Right lobe of liver (tissue), 6 donors: ENCODE measurements around the gene PM20D1. TPM values are rescaled to one million over a fixed set of nuclear protein-coding genes. Genes with fewer than 3 reads are reported as not detected.

ENCODE experiments used
- ATAC-seq, 4 donors: fragments of 200-7000 bp; cut with Tn5 transposase; one replicate each; pipeline ENCODE4 v1.9.1; 2020; ENCODE audit warnings: mild to moderate bottlenecking in 4 of 4, moderate library complexity in 4 of 4
- DNase-seq, 3 donors: peaks; one replicate each; pipeline ENCODE4 v3.0.0-alpha.2; 2020
- H3K27ac ChIP-seq, 3 donors: fragments of 200-600 bp; one replicate each; pipeline ENCODE4 v1.8.0; 2022
- H3K27me3 ChIP-seq, 2 donors: fragments of 200-600 bp; one replicate each; pipeline ENCODE4 v1.8.0; 2022
- H3K36me3 ChIP-seq, 4 donors: fragments of 200-600 bp; sonication (generic) in 1 of 4; one replicate each; pipeline versions ENCODE4 v1.5.1 to v1.8.0; 2017 to 2022; ENCODE audit warnings: control low read depth in 1 of 4
- H3K4me1 ChIP-seq, 4 donors: fragments of 200-600 bp; sonication (generic) in 1 of 4; one replicate each; pipeline versions ENCODE4 v1.5.1 to v1.8.0; 2017 to 2022; ENCODE audit warnings: control low read depth in 1 of 4
- H3K4me3 ChIP-seq, 3 donors: fragments of 200-600 bp; one replicate each; pipeline ENCODE4 v1.8.0; 2022
- H3K9me3 ChIP-seq, 4 donors: fragments of 200-600 bp; sonication (generic) in 1 of 4; one replicate each; pipeline versions ENCODE4 v1.5.1 to v1.8.0; 2017 to 2022; ENCODE audit warnings: control low read depth in 1 of 4
- CTCF ChIP-seq, 4 donors: fragments of 200-600 bp in 3 of 4; fragments of 450-650 bp in 1 of 4; IDR thresholded peaks; one replicate each; pipeline versions ENCODE4 v1.5.1 to v1.8.0; 2016 to 2022; ENCODE audit warnings: antibody characterized with exemption in 4 of 4, mild to moderate bottlenecking in 2 of 4
- POLR2A ChIP-seq: fragments of 450-650 bp; IDR thresholded peaks from one replicate; pipeline ENCODE4 v1.6.1; 2017; ENCODE audit warnings: antibody characterized with exemption, mild to moderate bottlenecking
- WGBS: methylation state at CpG from one replicate; pipeline ENCODE4 v1.1.6; 2018; ENCODE audit warnings: low coverage, low lambda C conversion rate; ENCODE audit not compliant: insufficient coverage; ENCODE audit errors: missing lambda C conversion rate; 5-methylcytosine and 5-hydroxymethylcytosine counted together
- intact Hi-C, 2 donors: fragments of 100-400 bp; cut with DNase I; formaldehyde crosslinking; loops; one replicate each; pipeline versions ENCODE4 v1.11.2 to v1.14.1; 2022
- total RNA-seq, 6 experiments: library from RNA; depleted of rRNA in 2 of 6; stranded (reverse); fragments of >200 nt in 2 of 6; fragmentation: NEBNext Ultra II Directional in 3 of 6; extraction: Animal tissue kit (Norgen Biotek cat#: 25700) in 3 of 6; gene quantifications; one replicate each; pipeline versions ENCODE4 v1.1.0 to v1.2.4, GENCODE V29; 2016 to 2023
- donor health status: DM: no; HTN: yes; CAD: no.
- donor health status: DM: no; HTN: no; CAD: no.
- donor health status: DM: no; HTN: no; CAD: no.
- donor health status: DM: no; HTN: yes; CAD: no.
- donor health status: DM: no; HTN: yes; CAD: no.

The PM20D1 gene
- total RNA-seq, 6 experiments from 2014 or later: 0.12 to 0.42 (median 0.15) TPM; not detected in 2

GRCh38 chr1:205852969-205853368 lies 3.0 kb upstream of the PM20D1 start:
- H3K4me1 ChIP-seq: no peaks in the 10 kb centered on the region
- ATAC-seq: no peak
- no peaks in the 10 kb centered on the region for H3K36me3 ChIP-seq
- H3K4me3 ChIP-seq: no peak overlapping the region
- H3K27ac ChIP-seq: no peak overlapping the region
- TF ChIP-seq CTCF (IDR thresholded peaks at IDR 0.05) (no peak), POLR2A (no peak)
- H3K9me3 ChIP-seq: no peaks in the 10 kb centered on the region
- H3K27me3 ChIP-seq: no peaks in the 10 kb centered on the region
- DNase-seq: no peak
- intact Hi-C loops: no loop called here

- Histone ChIP-seq H3K4me3 (no peak overlapping the region), H3K27me3 (no peaks in the 10 kb centered on the region), H3K36me3 (no peaks in the 10 kb centered on the region), H3K4me1 (no peaks in the 10 kb centered on the region), H3K9me3 (no peaks in the 10 kb centered on the region), H3K27ac (no peak overlapping the region)
- 45% methylated on average over 4 of the region's 4 CpGs for WGBS
- TF ChIP-seq CTCF (IDR thresholded peaks at IDR 0.05): no peak
- TF ChIP-seq POLR2A: no peak
- intact Hi-C loops: no loop called here
- no peak for DNase-seq
- no peak for ATAC-seq
Observed at GRCh38 chr1:205851993-205852392, 2.1 kb upstream of the PM20D1 start.

- no peaks in the 10 kb centered on the region for H3K9me3 ChIP-seq
- 39% methylated on average over 2 of the region's 3 CpGs for WGBS
- H3K27me3 ChIP-seq: no peaks in the 10 kb centered on the region
- H3K4me1 ChIP-seq: peaks cover 0 to 12% (median 6%) of the 10 kb centered on the region in 4 donors
- no peaks in the 10 kb centered on the region for H3K36me3 ChIP-seq
- intact Hi-C loops: no loop called here
- H3K4me3 ChIP-seq: no peak overlapping the region
- TF ChIP-seq POLR2A (no peak), CTCF (IDR thresholded peaks at IDR 0.05) (no peak)
- DNase-seq (peak in 1 of 3 donors; percentile 63), ATAC-seq (peak; percentile 92 to 95 (median 94))
- H3K27ac ChIP-seq: peak overlapping the region in 1 of 3 donors; percentile 51
Observed at GRCh38 chr1:205843036-205843859, 6.7 kb downstream of the PM20D1 start.

GRCh38 chr1:205842229-205842628 lies 7.7 kb downstream of the PM20D1 start:
- H3K9me3 ChIP-seq: no peaks in the 10 kb centered on the region
- H3K4me3 ChIP-seq: no peak overlapping the region
- DNase-seq (no peak), ATAC-seq (no peak)
- H3K36me3 ChIP-seq: no peaks in the 10 kb centered on the region
- no peaks in the 10 kb centered on the region for H3K27me3 ChIP-seq
- H3K27ac ChIP-seq: no peak overlapping the region
- intact Hi-C loops: no loop called here
- 91% methylated on average over 1 of the region's 2 CpGs for WGBS
- no peak for TF ChIP-seq POLR2A
- no peak for TF ChIP-seq CTCF (IDR thresholded peaks at IDR 0.05)
- peaks cover 0 to 12% (median 6%) of the 10 kb centered on the region in 4 donors for H3K4me1 ChIP-seq
